Activated CD8-positive, alpha-beta memory T cell treated with anti-CD3 and anti-CD28 coated beads, Interleukin-2, amount 50 U/mL, for 4 hours (primary cell): Measurements from ENCODE around the gene NOS3.

Experiments
- DNase-seq: peaks from one replicate; pipeline ENCODE4 v3.0.0-alpha.2; 2020

Gene NOS3

DNA sequence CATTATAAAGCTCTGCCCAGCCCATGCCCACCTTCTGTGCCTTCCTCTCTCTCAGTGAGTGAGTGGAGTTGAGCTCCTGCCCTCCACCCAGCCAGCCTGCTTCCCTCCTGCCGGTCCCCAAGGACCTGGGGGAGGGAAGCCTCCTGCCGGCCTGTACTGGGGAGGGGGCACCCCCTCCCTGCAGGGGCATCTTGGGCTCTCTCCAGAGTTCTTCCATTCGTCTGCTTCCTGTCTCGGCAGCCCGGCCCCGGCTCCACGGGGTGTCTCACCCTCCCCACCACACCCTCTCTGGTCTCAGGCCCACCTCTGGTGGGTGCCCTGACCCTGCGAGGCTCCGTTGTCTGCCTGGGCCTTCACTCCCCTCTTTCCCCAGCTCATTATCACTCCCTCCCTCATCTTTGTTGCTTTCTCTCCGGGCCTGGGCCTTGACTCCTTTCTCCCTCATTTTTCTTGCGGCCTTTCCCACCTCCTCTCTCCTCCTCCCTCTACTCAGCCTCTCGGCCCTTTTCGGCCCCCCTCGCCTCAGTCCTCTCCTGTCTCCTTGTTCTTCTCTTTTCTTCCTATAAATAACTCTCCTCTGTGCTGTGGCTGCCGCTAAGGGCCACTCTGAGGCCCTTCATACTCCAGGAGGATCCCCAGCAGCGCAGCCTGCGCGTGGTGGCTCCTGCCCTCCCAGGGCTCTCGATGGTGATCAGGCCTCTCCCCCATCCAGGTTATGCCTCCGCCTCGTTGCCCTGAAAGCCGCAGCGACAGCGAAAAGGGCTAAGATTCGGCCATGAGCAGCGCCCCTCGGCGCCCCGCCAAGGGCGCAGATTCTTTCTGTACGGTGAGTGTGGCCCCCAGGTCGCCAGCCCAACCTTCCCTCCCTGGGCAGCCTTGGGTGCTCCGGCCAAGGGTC, 70.6 kb downstream of the NOS3 start:
- no peak for DNase-seq

DNA sequence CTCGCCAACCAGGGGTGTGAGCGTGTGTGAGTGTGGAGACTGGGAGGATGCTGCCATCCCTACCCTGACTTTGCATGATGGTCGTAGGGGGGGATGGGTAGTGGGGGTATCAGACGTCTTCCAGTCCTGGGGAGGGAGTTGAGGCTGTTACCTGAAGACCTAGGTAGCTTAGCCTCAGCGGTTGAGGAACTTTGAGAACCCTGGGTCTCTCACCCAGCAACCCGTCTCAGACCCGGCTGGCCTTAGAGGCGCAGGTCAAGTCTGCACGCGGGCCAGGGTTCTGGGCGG, 71.2 kb downstream of the NOS3 start:
- DNase-seq, result no peak

DNA sequence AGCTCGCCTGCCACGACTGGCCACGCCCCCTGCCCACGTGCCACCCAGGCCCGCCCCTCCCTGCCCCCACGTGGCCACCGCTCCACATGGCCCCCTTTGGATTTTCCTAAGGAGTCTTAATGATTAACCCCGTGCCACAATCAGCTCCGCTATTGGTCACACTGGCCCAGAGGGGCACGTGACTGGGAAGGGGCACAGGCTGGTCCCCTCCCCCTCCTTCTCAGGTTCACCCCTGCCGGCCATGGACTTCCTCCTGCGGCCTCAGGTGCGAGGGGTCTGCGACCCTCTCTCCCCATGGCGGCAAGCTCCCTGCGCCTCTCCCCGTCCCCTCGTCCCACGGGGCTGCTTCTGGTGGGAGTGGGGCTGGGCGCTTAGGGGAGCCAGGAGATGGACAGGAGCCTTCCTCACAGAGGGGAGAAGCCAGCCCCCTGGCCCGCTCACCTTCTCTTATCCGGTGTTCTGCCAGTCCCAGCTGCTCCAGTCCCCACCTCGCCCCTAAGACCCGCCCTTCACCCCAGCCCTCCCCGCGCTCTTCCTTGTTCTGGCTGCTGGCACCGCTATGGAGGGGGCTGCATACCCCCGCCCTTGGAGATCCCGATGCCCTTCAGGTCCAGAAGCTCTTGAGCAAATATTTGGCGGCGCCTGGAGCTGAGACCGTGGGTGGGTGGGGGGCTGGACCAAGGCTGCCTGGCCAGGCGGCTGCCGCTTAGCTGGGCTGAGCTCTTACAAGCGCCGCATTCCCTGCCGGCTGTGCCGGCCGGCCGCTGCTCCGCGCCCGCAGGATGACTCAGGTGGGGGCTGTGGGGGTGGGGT, 71.8 kb downstream of the NOS3 start:
- DNase-seq, result no peak

DNA sequence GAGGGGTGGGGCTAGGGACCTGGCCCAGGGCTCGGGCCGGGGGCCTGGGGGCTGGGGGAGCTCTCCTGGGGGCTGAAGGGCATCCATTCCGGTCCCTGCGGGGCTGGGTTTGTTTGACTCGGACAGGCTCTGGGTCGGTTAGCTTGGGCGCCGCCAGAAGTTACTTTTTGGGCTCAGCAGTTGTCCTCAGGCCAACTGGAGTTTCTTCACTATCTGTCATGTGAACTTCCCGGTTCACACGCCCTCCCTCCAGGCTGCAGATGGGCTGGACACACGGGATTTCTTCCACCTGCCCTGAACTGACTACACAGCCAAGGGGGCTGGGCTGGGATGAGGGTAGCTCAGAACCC, 72.4 kb downstream of the NOS3 start:
- DNase-seq, result no peak
